CD1c-positive myeloid dendritic cell (primary cell): ENCODE data around the gene ZNF420.
A peak's percentile ranks its signal among the peaks of the same experiment; 100 is the strongest.

Experiments used
- DNase-seq: peaks from one replicate; pipeline ENCODE4 v3.0.0-alpha.2; 2016; ENCODE audit errors: extremely low spot score

Gene ZNF420

DNA sequence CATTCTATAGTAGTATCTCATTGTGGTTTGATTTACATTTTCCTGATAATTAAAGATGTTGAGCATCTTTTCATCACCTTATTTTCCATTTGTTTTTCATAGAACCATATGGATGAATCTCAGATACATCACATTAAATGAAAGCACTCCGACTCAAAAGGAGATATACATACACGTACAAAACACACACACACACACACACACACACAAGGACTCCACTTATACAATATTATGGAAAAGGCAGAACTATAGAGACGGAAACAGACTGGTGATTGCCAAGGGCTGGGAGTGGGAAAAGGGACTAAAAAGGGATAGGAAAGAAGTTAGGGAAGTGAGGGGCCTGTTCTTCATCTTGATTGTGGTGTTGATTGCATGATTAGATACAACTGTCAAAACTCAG is 70.0 kb downstream of the ZNF420 start:
- no peak for DNase-seq

DNA sequence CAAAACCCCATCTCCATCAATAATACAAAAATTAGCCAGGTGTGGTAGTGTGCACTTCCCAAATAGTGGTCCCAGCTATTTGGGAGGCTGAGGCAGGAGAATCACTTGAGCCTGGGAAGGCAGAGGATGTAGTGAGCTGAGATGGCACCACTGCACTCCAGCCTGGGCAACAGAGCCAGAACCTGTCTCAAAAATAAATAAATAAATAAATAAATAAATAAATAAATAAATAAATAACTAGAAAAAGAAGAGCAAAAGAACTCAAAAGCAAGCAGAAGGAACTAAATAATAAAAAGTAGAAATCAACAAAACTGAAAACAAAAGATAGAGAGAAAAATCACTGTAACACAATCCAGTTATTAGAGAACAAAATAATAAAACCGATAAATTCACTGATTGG is 81.9 kb downstream of the ZNF420 start:
- DNase-seq: no peak

DNA sequence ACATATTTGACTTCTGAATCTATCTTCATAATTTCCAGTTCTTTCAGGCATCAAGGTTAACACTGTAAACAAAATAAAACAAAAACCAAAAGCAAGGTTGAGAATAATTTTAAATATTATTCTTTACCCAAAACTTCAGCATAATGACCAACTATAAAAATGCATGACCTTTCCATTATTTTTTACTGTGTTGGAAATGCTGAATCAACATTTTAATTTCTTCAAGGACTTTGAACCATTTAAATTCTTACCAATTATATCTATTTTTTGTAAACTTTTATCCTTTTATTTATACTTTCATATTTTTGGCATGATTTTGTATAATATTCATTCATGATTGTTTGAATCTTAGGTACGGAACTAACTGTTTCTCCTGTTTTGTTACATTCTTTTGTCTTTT is 87.4 kb downstream of the ZNF420 start:
- DNase-seq: no peak

DNA sequence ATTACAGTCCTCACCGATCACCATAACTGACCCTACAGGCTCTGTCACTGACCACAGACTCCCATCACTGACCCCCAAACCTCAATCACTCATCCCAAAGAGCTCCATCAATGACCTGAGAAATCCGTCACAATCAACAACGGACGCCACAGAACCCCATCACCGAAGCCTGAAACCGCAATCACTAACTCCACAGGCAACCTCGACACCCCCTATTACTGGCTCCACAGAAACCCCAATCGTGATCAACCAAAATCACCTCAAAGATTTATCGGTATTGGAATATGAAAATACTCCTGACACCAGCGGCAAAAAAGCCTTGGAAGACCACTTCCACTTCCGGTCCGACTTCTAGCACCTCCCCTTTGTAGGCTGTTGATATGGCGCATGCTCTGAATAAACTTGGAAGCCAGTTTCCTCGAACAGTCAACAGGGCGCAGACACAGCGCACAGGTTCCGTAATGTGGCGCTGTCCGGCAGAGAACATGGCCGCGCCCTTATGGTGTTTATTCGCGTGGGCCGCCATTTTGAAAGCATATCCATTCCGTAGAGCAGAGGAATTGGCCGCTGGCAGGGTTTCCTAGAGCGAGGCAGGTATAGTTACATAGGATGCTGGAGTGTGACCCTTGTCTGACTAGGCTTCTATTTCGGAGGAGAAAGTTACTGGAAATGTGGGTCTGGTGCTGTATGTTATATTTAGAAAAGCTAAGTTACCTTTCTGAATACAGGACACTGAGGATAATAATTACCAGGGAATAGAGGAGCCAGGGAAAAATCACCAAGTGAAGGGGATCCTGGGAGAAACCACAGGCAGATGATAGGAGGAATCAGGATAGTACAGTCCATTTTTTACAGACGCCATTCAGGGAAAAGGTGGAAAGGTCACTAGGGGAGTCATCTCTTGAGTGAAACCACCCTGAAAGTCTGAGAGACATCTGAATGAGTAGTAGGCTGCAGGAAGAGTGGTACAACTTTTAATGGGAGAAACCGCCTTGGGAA is 94.4 kb downstream of the ZNF420 start, which contains the start of gene ZNF585A:
TSS of gene ZNF585A (minus strand) at position 328 of the 999 bp plus-strand sequence. CDS start 2,785 bp downstream, outside the sequence.
- DNase-seq: peak; percentile 97
